Sigmoid colon (tissue), 7 donors: ENCODE measurements around the gene NOP16. TPM values are rescaled to one million over a fixed set of nuclear protein-coding genes. Genes with fewer than 3 reads are reported as not detected.

ENCODE experiments used
- DNase-seq: peaks from one replicate; pipeline ENCODE4 v3.0.0-alpha.2; 2019
- H3K27ac ChIP-seq, 4 donors: fragments of 200-600 bp; sonication (generic); one replicate each; pipeline ENCODE4 v1.5.1; 2016 to 2019; ENCODE audit warnings: mild to moderate bottlenecking in 1 of 4
- H3K27me3 ChIP-seq, 3 donors: fragments of 200-600 bp; sonication (generic); one replicate each; pipeline ENCODE4 v1.5.1; 2019; ENCODE audit warnings: mild to moderate bottlenecking in 1 of 3
- H3K36me3 ChIP-seq, 4 donors: fragments of 200-600 bp; sonication (generic); one replicate each; pipeline ENCODE4 v1.5.1; 2016 to 2019
- H3K4me1 ChIP-seq, 4 donors: fragments of 200-600 bp; sonication (generic); one replicate each; pipeline ENCODE4 v1.5.1; 2017 to 2019
- H3K4me3 ChIP-seq, 4 donors: fragments of 200-600 bp; sonication (generic); one replicate each; pipeline ENCODE4 v1.5.1; 2017 to 2019; ENCODE audit warnings: mild to moderate bottlenecking in 2 of 4, moderate library complexity in 1 of 4
- H3K9me3 ChIP-seq, 4 donors: fragments of 200-600 bp in 3 of 4; sonication (generic) in 3 of 4; one replicate each; pipeline versions ENCODE4 v1.5.1 to v1.6.1; 2013 to 2019
- EP300 ChIP-seq, 4 donors: sonication (generic); formaldehyde crosslinking; IDR thresholded peaks; one replicate each; pipeline ENCODE4 v1.6.1; 2017; ENCODE audit warnings: antibody characterized with exemption in 4 of 4
- POLR2A ChIP-seq, 2 donors: fragments of 450-650 bp; IDR thresholded peaks; one replicate each; pipeline ENCODE4 v1.6.1; 2016; ENCODE audit warnings: antibody characterized with exemption in 2 of 2, mild to moderate bottlenecking in 2 of 2, moderate library complexity in 2 of 2
- POLR2AphosphoS5 ChIP-seq, 4 donors: sonication (generic); formaldehyde crosslinking; IDR thresholded peaks; one replicate each; pipeline ENCODE4 v1.6.1; 2017; ENCODE audit warnings: antibody characterized with exemption in 4 of 4
- WGBS, 2 donors: extraction: QIAGEN DNeasy Blood & Tissue Kit; methylation state at CpG; one replicate each; pipeline ENCODE4 v1.1.7; 2013; 5-methylcytosine and 5-hydroxymethylcytosine counted together
- intact Hi-C: fragments of 100-400 bp; cut with DNase I; formaldehyde crosslinking; loops from one replicate; pipeline ENCODE4 v1.15.1; 2023
- polyA plus RNA-seq, 3 donors: library from polyadenylated mRNA; stranded (reverse); fragments of 200-250 nt; gene quantifications; one replicate each; pipeline ENCODE4 v1.2.3, GENCODE V29; 2013
- total RNA-seq, 4 donors: library from RNA; depleted of rRNA; stranded (reverse); fragments of >200 nt; gene quantifications; one replicate each; pipeline ENCODE4 v1.1.0, GENCODE V29; 2016
- TF ChIP-seq, protein P1 (sequence below), 4 experiments: fragments of 450-650 bp in 3 of 4; fragments of 200-600 bp in 1 of 4; IDR thresholded peaks; one replicate each; pipeline ENCODE4 v1.5.1; 2016 to 2019; ENCODE audit warnings: antibody characterized with exemption in 4 of 4, mild to moderate bottlenecking in 3 of 4, moderate library complexity in 2 of 4
- donor health status: healthy with polysubstance abuse.
- donor health status: Bipolar disorder and iron deficiency.
- donor health status: healthy.

NOP16 gene
- total and polyA plus RNA-seq, 7 donors = 4.4 to 50.7 (median 17.8) TPM

DNA sequence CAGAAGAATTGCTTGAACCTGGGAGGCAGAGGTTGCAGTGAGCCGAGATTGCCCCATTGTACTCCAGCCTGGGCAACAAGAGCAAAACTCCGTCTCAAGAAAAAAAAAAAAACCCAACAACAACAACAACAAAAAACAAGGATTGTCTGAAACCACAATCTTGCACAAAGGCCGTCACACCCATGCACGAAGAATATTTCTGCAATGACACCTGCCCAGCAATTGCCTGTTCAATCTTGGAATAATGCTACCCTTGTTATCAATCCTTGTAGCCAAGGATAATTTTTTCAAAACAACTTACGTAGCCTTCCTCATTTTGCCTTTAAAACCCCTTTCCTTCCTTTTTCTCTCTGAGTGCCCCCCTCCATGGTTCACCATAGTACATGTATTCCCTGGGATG is 31.7 kb upstream of the NOP16 start:
- H3K9me3 ChIP-seq = no peaks in the 10 kb centered on the region
- no peak overlapping the region for H3K4me3 ChIP-seq
- WGBS, 2 donors = 91 to 92% methylated on average over 5 of the region's 5 CpGs
- H3K36me3 ChIP-seq = no peaks in the 10 kb centered on the region
- H3K4me1 ChIP-seq = peaks cover 0 to 14% (median 13%) of the 10 kb centered on the region in 4 donors
- H3K27ac ChIP-seq = no peak overlapping the region
- no peak for DNase-seq
- TF ChIP-seq, protein P1, sequence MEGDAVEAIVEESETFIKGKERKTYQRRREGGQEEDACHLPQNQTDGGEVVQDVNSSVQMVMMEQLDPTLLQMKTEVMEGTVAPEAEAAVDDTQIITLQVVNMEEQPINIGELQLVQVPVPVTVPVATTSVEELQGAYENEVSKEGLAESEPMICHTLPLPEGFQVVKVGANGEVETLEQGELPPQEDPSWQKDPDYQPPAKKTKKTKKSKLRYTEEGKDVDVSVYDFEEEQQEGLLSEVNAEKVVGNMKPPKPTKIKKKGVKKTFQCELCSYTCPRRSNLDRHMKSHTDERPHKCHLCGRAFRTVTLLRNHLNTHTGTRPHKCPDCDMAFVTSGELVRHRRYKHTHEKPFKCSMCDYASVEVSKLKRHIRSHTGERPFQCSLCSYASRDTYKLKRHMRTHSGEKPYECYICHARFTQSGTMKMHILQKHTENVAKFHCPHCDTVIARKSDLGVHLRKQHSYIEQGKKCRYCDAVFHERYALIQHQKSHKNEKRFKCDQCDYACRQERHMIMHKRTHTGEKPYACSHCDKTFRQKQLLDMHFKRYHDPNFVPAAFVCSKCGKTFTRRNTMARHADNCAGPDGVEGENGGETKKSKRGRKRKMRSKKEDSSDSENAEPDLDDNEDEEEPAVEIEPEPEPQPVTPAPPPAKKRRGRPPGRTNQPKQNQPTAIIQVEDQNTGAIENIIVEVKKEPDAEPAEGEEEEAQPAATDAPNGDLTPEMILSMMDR (IDR thresholded peaks at IDR 0.05) = no peak
- TF ChIP-seq POLR2AphosphoS5 (IDR thresholded peaks at IDR 0.05) = no peak
- no peak for TF ChIP-seq EP300 (IDR thresholded peaks at IDR 0.05)
- no peak for TF ChIP-seq POLR2A (IDR thresholded peaks at IDR 0.05)
- H3K27me3 ChIP-seq = no peaks in the 10 kb centered on the region
- intact Hi-C loops = no loop called here

DNA sequence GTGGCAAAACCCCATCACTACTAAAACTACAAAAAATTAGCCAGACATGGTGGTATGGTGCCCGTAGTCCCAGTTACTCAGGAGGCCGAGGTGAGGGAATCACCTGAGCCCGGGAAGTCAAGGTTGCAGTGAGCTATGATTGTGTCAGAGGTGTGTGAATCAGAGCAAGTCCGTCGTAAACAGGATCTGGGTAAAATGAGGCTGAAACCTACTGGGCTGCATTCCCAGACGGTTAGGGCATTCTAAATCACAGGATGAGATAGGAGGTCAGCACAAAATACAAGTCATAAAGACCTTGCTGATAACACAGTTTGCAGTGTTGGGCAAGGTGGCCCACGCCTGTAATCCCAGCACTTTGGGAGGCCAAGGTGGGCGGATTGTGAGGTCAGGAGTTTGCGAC is 29.9 kb upstream of the NOP16 start:
- intact Hi-C loops = loop anchor here (5.0 to 10.0 kb wide), 2 partner anchors 157 to 229 kb away; partner anchors contain the start of gene TSPAN17
- no peaks in the 10 kb centered on the region for H3K27me3 ChIP-seq
- no peaks in the 10 kb centered on the region for H3K9me3 ChIP-seq
- no peak overlapping the region for H3K27ac ChIP-seq
- H3K4me1 ChIP-seq = peaks cover 0 to 31% (median 31%) of the 10 kb centered on the region in 4 donors
- H3K36me3 ChIP-seq = no peaks in the 10 kb centered on the region
- 31 to 72% methylated on average over 9 of the region's 9 CpGs for WGBS, 2 donors
- no peak overlapping the region for H3K4me3 ChIP-seq
- no peak for TF ChIP-seq EP300 (IDR thresholded peaks at IDR 0.05)
- no peak for TF ChIP-seq POLR2A (IDR thresholded peaks at IDR 0.05)
- no peak for TF ChIP-seq POLR2AphosphoS5 (IDR thresholded peaks at IDR 0.05)
- TF ChIP-seq, protein P1 (IDR thresholded peaks at IDR 0.05) = no peak
- DNase-seq = no peak

DNA sequence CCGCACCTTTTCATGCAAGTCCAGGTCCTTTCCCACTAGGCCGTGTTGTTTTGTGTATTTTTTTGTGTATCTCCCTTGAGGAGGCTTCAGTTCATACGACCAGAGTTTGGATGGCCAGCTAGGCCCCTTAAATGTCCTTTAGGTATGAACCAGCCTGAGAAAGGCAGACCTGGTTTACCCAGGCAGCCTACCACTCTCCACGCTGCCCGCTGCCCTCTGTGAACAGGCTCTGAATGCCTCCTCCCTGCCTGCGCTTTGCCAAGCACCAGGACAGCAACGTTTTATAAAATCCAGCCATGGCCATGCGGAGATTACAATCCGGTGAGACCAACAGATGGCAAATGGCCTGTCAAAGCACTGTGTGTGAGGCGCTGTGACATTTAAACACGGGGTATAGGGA is 28.6 kb upstream of the NOP16 start:
- no peak for TF ChIP-seq POLR2AphosphoS5 (IDR thresholded peaks at IDR 0.05)
- TF ChIP-seq, protein P1 (IDR thresholded peaks at IDR 0.05) = no peak
- TF ChIP-seq EP300 (IDR thresholded peaks at IDR 0.05) = no peak
- TF ChIP-seq POLR2A (IDR thresholded peaks at IDR 0.05) = no peak
- DNase-seq = no peak
- Histone ChIP-seq H3K4me1 (peaks cover 0 to 43% (median 38%) of the 10 kb centered on the region in 4 donors), H3K36me3 (no peaks in the 10 kb centered on the region), H3K4me3 (peak overlapping the region in 3 of 4 donors; percentile 87 to 100 (median 92)), H3K27ac (peak overlapping the region; percentile 92 to 95 (median 94)), H3K9me3 (no peaks in the 10 kb centered on the region), H3K27me3 (no peaks in the 10 kb centered on the region)
- 85 to 86% methylated on average over 11 of the region's 11 CpGs for WGBS, 2 donors
- intact Hi-C loops = loop anchor here (1.0 to 10.0 kb wide), 6 partner anchors 28 to 230 kb away; partner anchors contain the start of genes ARL10, FAF2, HIGD2A and NOP16

DNA sequence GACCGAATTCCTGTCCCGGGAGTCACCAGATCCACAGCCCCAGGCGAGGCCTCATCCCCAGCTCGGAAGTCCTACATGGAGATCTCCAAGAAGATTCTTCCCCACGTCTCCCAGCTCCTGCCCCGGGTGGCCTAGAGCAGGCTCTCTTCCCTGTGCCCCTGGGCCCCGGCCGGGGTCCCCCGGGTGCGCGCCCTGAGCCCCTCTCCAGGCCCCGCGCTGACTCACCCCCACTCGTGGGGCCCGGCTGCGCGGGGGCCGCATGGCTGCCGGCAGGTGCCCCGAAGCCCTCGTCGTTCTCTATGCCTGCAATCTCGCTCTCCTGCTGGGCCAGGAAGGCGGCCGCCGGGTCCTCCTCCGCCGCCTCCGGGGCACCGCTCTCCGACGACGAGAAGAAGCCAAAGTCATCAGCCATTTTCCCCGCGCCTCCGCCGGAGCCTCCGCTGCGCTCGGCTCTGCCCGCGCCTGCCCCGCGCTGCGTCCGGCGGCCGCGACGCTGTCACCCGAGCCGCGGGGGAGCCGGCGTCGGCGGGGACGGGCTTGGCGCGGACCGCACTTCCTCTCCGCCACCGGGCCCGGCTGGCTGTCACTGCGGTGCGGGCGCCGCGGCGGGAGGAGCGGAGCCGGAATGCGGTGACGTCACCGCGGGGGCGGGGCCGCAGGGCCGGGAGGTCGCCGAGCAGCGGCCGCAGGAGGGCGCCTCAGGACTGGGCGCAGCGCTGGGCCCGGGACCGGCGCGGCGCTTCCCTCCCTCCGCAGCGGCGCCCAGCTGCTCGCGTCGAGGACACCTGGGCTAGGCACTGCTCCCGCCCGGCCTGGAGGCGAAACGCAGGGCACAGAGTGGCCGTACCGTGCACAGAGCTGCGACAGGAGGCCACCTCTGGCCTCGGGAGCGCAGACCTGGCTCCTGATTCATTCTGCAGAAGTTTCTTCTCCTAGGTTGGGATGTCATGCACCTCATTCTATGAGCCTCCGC is 27.8 kb upstream of the NOP16 start, which contains the start of gene CLTB:
Gene CLTB (minus strand): TSS at position 588 of the 973 bp plus-strand sequence. CDS start 176 bp downstream, at position 412.
- Histone ChIP-seq H3K4me1 (peaks cover 0 to 48% (median 38%) of the 10 kb centered on the region in 4 donors), H3K4me3 (peak within 1 kb of the TSS; percentile 85 to 100 (median 90)), H3K36me3 (no peaks in the 10 kb centered on the region), H3K9me3 (no peaks in the 10 kb centered on the region), H3K27me3 (no peaks in the 10 kb centered on the region), H3K27ac (peak within 1 kb of the TSS; percentile 92 to 95 (median 94))
- peak; percentile 95 for DNase-seq
- TF ChIP-seq, protein P1 (IDR thresholded peaks at IDR 0.05) = peak in 1 of 4 experiments; percentile 69
- TF ChIP-seq EP300 (IDR thresholded peaks at IDR 0.05) (no peak), POLR2AphosphoS5 (IDR thresholded peaks at IDR 0.05) (peak; percentile 65 to 88 (median 80)), POLR2A (IDR thresholded peaks at IDR 0.05) (no peak)
- intact Hi-C loops = loop anchor here (1.0 to 10.0 kb wide), 6 partner anchors 27 to 231 kb away; partner anchors contain the start of genes ARL10, FAF2, HIGD2A and NOP16
- 1 to 2% methylated on average over 107 of the region's 107 CpGs for WGBS, 2 donors
